K562 (cell line): ENCODE data around the gene RIC3. TPM values are rescaled to one million over a fixed set of nuclear protein-coding genes. Genes with fewer than 3 reads are reported as not detected.

Source experiments
- ATAC-seq: fragments of 200-7000 bp; cut with Tn5 transposase; 3 replicates; pipeline ENCODE4 v1.9.1; 2020; ENCODE audit warnings: moderate library complexity
- BruUV-seq: library from RNA; stranded (reverse); fragments of 400-500 nt; replicated peaks from 2 replicates; lab custom pipeline; 2021; lab: Mats Ljungman, UMichigan
- CTCF ChIA-PET: fragments of 300-600 bp; formaldehyde crosslinking; extraction: SDS; loops from one replicate; lab custom pipeline; 2021; ENCODE audit warnings: low intra/inter-chr PET ratio; lab: Yijun Ruan, JAX
- POLR2A ChIA-PET: fragments of 300-600, 350-650 bp; sonication (Branson Sonifier 250); formaldehyde crosslinking; extraction: SDS; loops from one replicate; lab custom pipeline; 2021; ENCODE audit warnings: antibody characterized with exemption, inconsistent platforms; lab: Yijun Ruan, JAX
- DNase-seq, 4 experiments: peaks; one replicate each; pipeline versions ENCODE4 v3.0.0 to v3.0.0-alpha.2; 2011 to 2018; ENCODE audit warnings: low spot score in 3 of 4, mixed read lengths in 3 of 4; ENCODE audit errors: extremely low read depth in 1 of 4
- FAIRE-seq: peaks from 2 replicates; lab custom pipeline; 2011; peaks lifted over from hg19 to GRCh38; lab: Jason Lieb, UNC
- H2AFZ ChIP-seq: 2 replicates; pipeline ENCODE4 v1.6.0; 2011; ENCODE audit warnings: low read depth, low read length, control low read depth, inconsistent platforms
- H3K27ac ChIP-seq: fragments of 200-600 bp; 3 replicates; pipeline ENCODE4 v1.8.0; 2011; ENCODE audit warnings: low read depth, mild to moderate bottlenecking, control low read depth, inconsistent platforms, low read length, moderate library complexity, mixed read lengths; ENCODE audit errors: extremely low read depth
- H3K27me3 ChIP-seq, 2 experiments: fragments of 300-600 bp in 1 of 2; 2 replicates in 1 of 2; 3 replicates in 1 of 2; pipeline versions ENCODE4 v1.6.0 to v1.8.0; 2011; ENCODE audit warnings: inconsistent platforms in 2 of 2, low read length in 2 of 2, mild to moderate bottlenecking in 1 of 2, mixed read lengths in 1 of 2, moderate library complexity in 1 of 2; ENCODE audit not compliant: control insufficient read depth in 2 of 2, insufficient read depth in 2 of 2
- H3K36me3 ChIP-seq: fragments of 300-600 bp; 3 replicates; pipeline ENCODE4 v1.8.0; 2011; ENCODE audit warnings: mild to moderate bottlenecking, low read length, inconsistent platforms; ENCODE audit not compliant: control insufficient read depth, insufficient read depth
- H3K4me1 ChIP-seq, 2 experiments: fragments of 200-600 bp in 1 of 2; replicated peaks in 1 of 2; 2 replicates in 1 of 2; 3 replicates in 1 of 2; pipeline versions ENCODE4 v1.5.1 to v1.8.0; 2011; ENCODE audit warnings: inconsistent platforms in 2 of 2, low read length in 2 of 2, mild to moderate bottlenecking in 1 of 2, mixed read lengths in 1 of 2, moderate library complexity in 1 of 2; ENCODE audit not compliant: control insufficient read depth in 2 of 2, insufficient read depth in 2 of 2
- H3K4me2 ChIP-seq: 2 replicates; pipeline ENCODE4 v1.6.1; 2011; ENCODE audit warnings: low read length, control low read depth, inconsistent platforms, mixed read lengths; ENCODE audit not compliant: insufficient read depth
- H3K4me3 ChIP-seq: fragments of 200-600 bp; sonication (generic), shearing (Covaris generic); 2 replicates; pipeline ENCODE4 v1.5.1; 2016; ENCODE audit warnings: control low read depth, inconsistent platforms
- H3K79me2 ChIP-seq: fragments of 200-600 bp; 3 replicates; pipeline ENCODE4 v1.8.0; 2011; ENCODE audit warnings: low read length, inconsistent platforms; ENCODE audit not compliant: control insufficient read depth, insufficient read depth
- H3K9ac ChIP-seq, 2 experiments: 2 replicates each; pipeline versions ENCODE4 v1.6.0 to v1.6.1; 2011; ENCODE audit warnings: low read depth in 2 of 2, low read length in 2 of 2, control low read depth in 1 of 2, inconsistent platforms in 1 of 2, mild to moderate bottlenecking in 1 of 2, mixed read lengths in 1 of 2; ENCODE audit not compliant: insufficient read depth in 1 of 2
- H3K9me1 ChIP-seq: one replicate; pipeline ENCODE4 v1.6.0; 2011; ENCODE audit warnings: inconsistent platforms, mild to moderate bottlenecking, low read length, moderate library complexity; ENCODE audit not compliant: control insufficient read depth, insufficient read depth
- H3K9me3 ChIP-seq: replicated peaks from 2 replicates; pipeline ENCODE4 v1.5.1; 2011; ENCODE audit warnings: low read depth, low read length, inconsistent platforms; ENCODE audit not compliant: control insufficient read depth, insufficient read depth
- H4K20me1 ChIP-seq: replicated peaks from 2 replicates; pipeline ENCODE4 v1.6.1; 2011; ENCODE audit warnings: low read length, inconsistent platforms, mixed read lengths; ENCODE audit not compliant: control insufficient read depth, insufficient read depth
- ASH1L ChIP-seq: fragments of 450-650 bp; IDR thresholded peaks from 2 replicates; pipeline ENCODE4 v1.6.1; 2018; ENCODE audit warnings: borderline replicate concordance, mild to moderate bottlenecking, low read depth; ENCODE audit not compliant: partially characterized antibody
- ATF1 ChIP-seq, 2 experiments: fragments of 450-650 bp in 1 of 2; IDR thresholded peaks; 2 replicates each; pipeline ENCODE4 v1.6.1; 2016; ENCODE audit warnings: missing compliant biosample characterization in 1 of 2, missing genetic modification characterization in 1 of 2
- CTBP1 ChIP-seq: fragments of 450-650 bp; IDR thresholded peaks from 2 replicates; pipeline ENCODE4 v1.6.1; 2016; ENCODE audit warnings: borderline replicate concordance
- EZH2 ChIP-seq: IDR thresholded peaks from 2 replicates; pipeline ENCODE4 v1.6.1; 2012; ENCODE audit warnings: low read depth, mild to moderate bottlenecking, inconsistent platforms, low read length, borderline replicate concordance
- FUS ChIP-seq: fragments of 200-400 bp; formaldehyde crosslinking; optimal IDR thresholded peaks from 2 replicates; pipeline ENCODE3; 2017; ENCODE audit warnings: low read depth, low read length
- GTF2E2 ChIP-seq: fragments of 200-800 bp; sonication (Bioruptor generic); IDR thresholded peaks from 2 replicates; pipeline ENCODE4 v1.6.1; 2016; ENCODE audit warnings: missing genetic modification characterization, missing compliant biosample characterization
- HLTF ChIP-seq: fragments of 450-650 bp; IDR thresholded peaks from 2 replicates; pipeline ENCODE4 v1.6.1; 2016
- MAFK ChIP-seq: IDR thresholded peaks from 2 replicates; pipeline ENCODE4 v1.6.1; 2011; ENCODE audit warnings: low read length, improper control_type of control experiment
- NBN ChIP-seq: fragments of 450-650 bp; IDR thresholded peaks from 2 replicates; pipeline ENCODE4 v1.6.1; 2016; ENCODE audit warnings: low read depth, mild to moderate bottlenecking
- POLR3G ChIP-seq: IDR thresholded peaks from 2 replicates; pipeline ENCODE4 v1.6.1; 2011; ENCODE audit not compliant: insufficient read length, insufficient replicate concordance; ENCODE audit errors: extremely low read depth
- SP2 ChIP-seq: IDR thresholded peaks from 2 replicates; pipeline ENCODE4 v1.6.1; 2011; ENCODE audit warnings: mild to moderate bottlenecking, low read depth, low read length, moderate library complexity; ENCODE audit not compliant: poor library complexity, severe bottlenecking; ENCODE audit errors: extremely low read depth
- TAF7 ChIP-seq: fragments of 450-650 bp; IDR thresholded peaks from 2 replicates; pipeline ENCODE4 v1.6.1; 2016; ENCODE audit warnings: missing genetic modification characterization, missing compliant biosample characterization
- ZBTB12 ChIP-seq: fragments of 250-450 bp; sonication (Bioruptor Pico); IDR thresholded peaks from 2 replicates; pipeline ENCODE4 v1.4.0; 2020
- ZBTB26 ChIP-seq: fragments of 450-650 bp; formaldehyde crosslinking; IDR thresholded peaks from 2 replicates; pipeline ENCODE4 v1.4.0; 2022; ENCODE audit warnings: missing genetic modification characterization
- ZNF347 ChIP-seq: fragments of 450-650 bp; formaldehyde crosslinking; IDR thresholded peaks from 2 replicates; pipeline ENCODE4 v1.4.0; 2020; ENCODE audit warnings: low read depth, mild to moderate bottlenecking, moderate library complexity
- WGBS: fragments of 100-300 bp; shearing (Covaris generic); methylation state at CpG from one replicate; pipeline ENCODE4 v1.1.6; 2016; ENCODE audit warnings: low coverage, mixed read lengths; ENCODE audit not compliant: insufficient coverage; ENCODE audit errors: missing lambda C conversion rate; 5-methylcytosine and 5-hydroxymethylcytosine counted together
- in situ Hi-C: fragments of 300-500 bp; cut with MboI; formaldehyde crosslinking; loops from 4 replicates; pipeline ENCODE4 v1.15.0; 2018; ENCODE audit warnings: inconsistent platforms, mixed read lengths
- intact Hi-C: fragments of 100-400 bp; cut with micrococcal nuclease; formaldehyde crosslinking; loops from 2 replicates; pipeline ENCODE4 v1.14.2; 2022
- polyA plus RNA-seq, 8 experiments: library from polyadenylated mRNA; depleted of rRNA in 4 of 8; stranded (reverse) in 5 of 8; unstranded in 3 of 8; fragments of >200 nt; fragmentation: Nextera tagmentation in 2 of 8; fragmentation: Illumina TruSeq in 1 of 8; extraction: Ambion mirVana in 2 of 8; extraction: Trizol in 1 of 8; gene quantifications; 2 replicates each; pipeline versions ENCODE4 v1.2.1 to v1.2.3, GENCODE V29; 2011 to 2014; ENCODE audit warnings: inconsistent platforms in 1 of 8, missing spikeins in 1 of 8
- total RNA-seq, 7 experiments: library from RNA; depleted of rRNA in 6 of 7; stranded (reverse); fragments of >200 nt in 6 of 7; fragmentation: Illumina TruSeq in 2 of 7; extraction: Trizol in 2 of 7; gene quantifications; 2 replicates each; pipeline versions ENCODE4 v1.2.1 to v1.2.3, GENCODE V29; 2011 to 2021; ENCODE audit warnings: low replicate concordance in 1 of 7
- TF ChIP-seq, protein P1 (sequence below): fragments of 450-650 bp; IDR thresholded peaks from 2 replicates; pipeline ENCODE4 v1.7.0; 2016; ENCODE audit warnings: borderline replicate concordance
- TF ChIP-seq, protein P2 (sequence below), 2 experiments: IDR thresholded peaks; 2 replicates each; pipeline ENCODE4 v1.6.1; 2011; ENCODE audit warnings: borderline replicate concordance in 1 of 2, control low read depth in 1 of 2, low read depth in 1 of 2, low read length in 1 of 2, mild to moderate bottlenecking in 1 of 2, mixed read lengths in 1 of 2, moderate library complexity in 1 of 2; ENCODE audit not compliant: insufficient read depth in 1 of 2, insufficient read length in 1 of 2, poor library complexity in 1 of 2, severe bottlenecking in 1 of 2; ENCODE audit errors: extremely low read depth in 1 of 2

RIC3 gene
- total and polyA plus RNA-seq, 9 of the 15 experiments (the other 6 are each of a cell fraction or from before 2014, with no cell fraction given), result 0.03 to 0.16 (median 0.05) TPM; not detected in 4

DNA sequence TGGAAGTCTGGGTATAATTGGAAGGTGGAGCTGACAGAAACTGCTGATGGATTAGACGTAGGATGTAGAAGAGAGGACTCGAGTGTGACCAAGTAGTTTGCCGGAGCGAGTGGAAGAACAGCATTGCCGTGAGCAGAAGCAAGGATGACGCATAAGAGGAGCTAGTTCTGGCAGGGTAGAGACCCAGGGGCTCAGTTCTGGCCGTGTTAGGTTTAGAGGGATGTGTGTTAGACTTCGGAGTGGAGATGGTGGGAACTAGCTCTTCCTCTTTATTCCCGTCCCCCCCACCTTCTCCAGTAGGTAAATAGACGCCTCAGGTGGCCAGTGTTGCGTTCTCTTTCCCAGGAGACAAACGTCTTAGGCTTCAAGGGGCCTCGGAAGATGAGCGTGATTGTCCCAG is 68.7 kb downstream of the RIC3 start:
- no peak overlapping the region for H3K4me2 ChIP-seq
- no peak for ATAC-seq
- H3K9me3 ChIP-seq, result no peaks in the 10 kb centered on the region
- peaks cover 0 to 40% of the 10 kb centered on the region in 2 experiments; a peak in 3 of 5 replicates for H3K27me3 ChIP-seq
- H4K20me1 ChIP-seq, result no peaks in the 10 kb centered on the region
- ChIA-PET CTCF (interaction anchor here (1.9 to 4.4 kb wide), 2 partner anchors 68 to 94 kb away, joined by 6 to 17 read pairs; no protein-coding TSS in a partner anchor), POLR2A (interaction anchor here (0.6 to 1.7 kb wide), 5 partner anchors 10 to 604 kb away, joined by 3 to 4 read pairs (median 4); no protein-coding TSS in a partner anchor)
- in situ Hi-C loops (no loop called here), intact Hi-C loops (no loop called here)
- H3K27ac ChIP-seq, result no peak overlapping the region
- no peaks in the 10 kb centered on the region for H3K9me1 ChIP-seq
- H3K4me1 ChIP-seq, result peaks cover 0 to 3% of the 10 kb centered on the region in 2 experiments; a peak in 2 of 5 replicates
- no peak for TF ChIP-seq MAFK
- TF ChIP-seq CTBP1, result no peak
- no peak for TF ChIP-seq GTF2E2 (tag)
- no peak for TF ChIP-seq ZBTB26 (CRISPR knock-in tag)
- TF ChIP-seq ASH1L, result no peak
- TF ChIP-seq, protein P1, sequence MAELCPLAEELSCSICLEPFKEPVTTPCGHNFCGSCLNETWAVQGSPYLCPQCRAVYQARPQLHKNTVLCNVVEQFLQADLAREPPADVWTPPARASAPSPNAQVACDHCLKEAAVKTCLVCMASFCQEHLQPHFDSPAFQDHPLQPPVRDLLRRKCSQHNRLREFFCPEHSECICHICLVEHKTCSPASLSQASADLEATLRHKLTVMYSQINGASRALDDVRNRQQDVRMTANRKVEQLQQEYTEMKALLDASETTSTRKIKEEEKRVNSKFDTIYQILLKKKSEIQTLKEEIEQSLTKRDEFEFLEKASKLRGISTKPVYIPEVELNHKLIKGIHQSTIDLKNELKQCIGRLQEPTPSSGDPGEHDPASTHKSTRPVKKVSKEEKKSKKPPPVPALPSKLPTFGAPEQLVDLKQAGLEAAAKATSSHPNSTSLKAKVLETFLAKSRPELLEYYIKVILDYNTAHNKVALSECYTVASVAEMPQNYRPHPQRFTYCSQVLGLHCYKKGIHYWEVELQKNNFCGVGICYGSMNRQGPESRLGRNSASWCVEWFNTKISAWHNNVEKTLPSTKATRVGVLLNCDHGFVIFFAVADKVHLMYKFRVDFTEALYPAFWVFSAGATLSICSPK, result no peak
- no peak for TF ChIP-seq FUS
- no peak for TF ChIP-seq HLTF
- TF ChIP-seq NBN, result no peak
- no peak for TF ChIP-seq TAF7 (tag)
- TF ChIP-seq, protein P2, sequence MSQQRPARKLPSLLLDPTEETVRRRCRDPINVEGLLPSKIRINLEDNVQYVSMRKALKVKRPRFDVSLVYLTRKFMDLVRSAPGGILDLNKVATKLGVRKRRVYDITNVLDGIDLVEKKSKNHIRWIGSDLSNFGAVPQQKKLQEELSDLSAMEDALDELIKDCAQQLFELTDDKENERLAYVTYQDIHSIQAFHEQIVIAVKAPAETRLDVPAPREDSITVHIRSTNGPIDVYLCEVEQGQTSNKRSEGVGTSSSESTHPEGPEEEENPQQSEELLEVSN (IDR thresholded peaks at IDR 0.05; ENCODE audit: borderline replicate concordance in 1 of 2, extremely low read depth in 1 of 2, insufficient read depth in 1 of 2, insufficient read length in 1 of 2, low read depth in 1 of 2, low read length in 1 of 2, poor library complexity in 1 of 2, severe bottlenecking in 1 of 2), result no peak
- no peak for TF ChIP-seq ATF1 (CRISPR knock-in tag; IDR thresholded peaks at IDR 0.05)
- no peak for TF ChIP-seq ATF1 (tag; IDR thresholded peaks at IDR 0.05)
- no peak for TF ChIP-seq ZBTB12 (CRISPR knock-in tag)
- TF ChIP-seq EZH2, result no peak
- TF ChIP-seq ZNF347 (CRISPR knock-in tag), result no peak
- no peak for TF ChIP-seq SP2
- TF ChIP-seq POLR3G, result no peak
- H3K36me3 ChIP-seq, result no peaks in the 10 kb centered on the region
- FAIRE-seq, result no peak
- H3K4me3 ChIP-seq, result no peak overlapping the region
- BruUV-seq, result no TSS peak
- DNase-seq, result no peak
- 1% methylated on average over 14 of the region's 14 CpGs for WGBS
- no peak overlapping the region for H3K9ac ChIP-seq
- H2AFZ ChIP-seq, result no peak overlapping the region
- no peaks in the 10 kb centered on the region for H3K79me2 ChIP-seq
